ENCODE data around the gene ULK1.

The ULK1 gene

DNA sequence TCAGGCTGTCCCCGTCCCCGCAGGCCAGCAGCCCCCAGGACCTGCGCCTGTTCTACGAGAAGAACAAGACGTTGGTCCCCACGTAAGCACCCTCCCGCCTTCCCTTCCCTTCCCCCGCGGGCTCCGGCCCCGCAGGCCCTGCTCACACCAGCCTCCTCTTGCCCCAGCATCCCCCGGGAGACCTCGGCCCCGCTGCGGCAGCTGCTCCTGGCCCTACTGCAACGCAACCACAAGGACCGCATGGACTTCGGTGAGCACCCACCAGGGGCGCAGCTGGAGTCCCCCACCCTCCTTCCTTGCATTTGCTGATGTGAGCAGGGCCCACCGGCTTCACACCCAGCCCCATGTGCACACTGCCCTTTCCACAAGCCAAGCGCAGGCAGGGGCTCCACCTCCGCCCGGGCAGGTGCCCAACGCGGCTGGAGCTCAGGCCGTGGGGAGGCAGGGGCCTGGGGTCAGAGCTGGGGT, 15.4 kb downstream of the ULK1 start:
- DNase-seq, result no peak

DNA sequence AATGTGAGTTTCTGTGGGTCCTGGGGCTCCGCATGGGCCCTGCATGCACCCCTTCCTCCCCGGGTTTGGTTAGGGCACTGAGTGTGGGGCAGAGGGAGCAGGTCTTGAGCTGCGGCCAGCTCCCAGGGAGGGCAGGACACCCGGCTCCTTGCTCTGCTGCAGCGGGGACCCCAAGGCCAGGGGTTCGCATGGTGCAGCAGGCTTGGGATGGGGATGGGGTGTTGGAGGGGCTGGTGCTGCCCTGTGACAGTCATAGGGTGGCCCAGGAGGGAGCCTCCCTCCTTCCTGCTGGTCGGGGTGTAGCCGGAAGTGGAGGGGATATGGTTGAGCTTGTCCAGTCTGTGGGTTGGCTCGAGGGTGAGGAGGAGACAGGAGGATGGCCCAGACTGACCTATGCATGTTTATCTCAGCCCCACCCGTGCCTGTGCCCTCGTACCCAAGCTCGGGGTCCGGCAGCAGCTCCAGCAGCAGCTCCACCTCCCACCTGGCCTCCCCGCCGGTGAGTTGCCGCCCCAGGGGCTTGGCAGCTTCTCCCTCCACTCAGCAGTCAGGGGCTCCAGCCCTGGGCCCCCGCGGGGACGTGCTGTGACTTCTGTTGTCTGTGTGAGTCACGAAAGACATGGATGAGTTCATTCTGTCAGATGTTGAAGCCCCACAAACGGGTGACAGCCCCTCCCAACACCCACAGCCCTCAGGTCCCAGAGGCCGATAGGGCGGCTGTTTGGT, 16.0 kb downstream of the ULK1 start:
- DNase-seq, result no peak

DNA sequence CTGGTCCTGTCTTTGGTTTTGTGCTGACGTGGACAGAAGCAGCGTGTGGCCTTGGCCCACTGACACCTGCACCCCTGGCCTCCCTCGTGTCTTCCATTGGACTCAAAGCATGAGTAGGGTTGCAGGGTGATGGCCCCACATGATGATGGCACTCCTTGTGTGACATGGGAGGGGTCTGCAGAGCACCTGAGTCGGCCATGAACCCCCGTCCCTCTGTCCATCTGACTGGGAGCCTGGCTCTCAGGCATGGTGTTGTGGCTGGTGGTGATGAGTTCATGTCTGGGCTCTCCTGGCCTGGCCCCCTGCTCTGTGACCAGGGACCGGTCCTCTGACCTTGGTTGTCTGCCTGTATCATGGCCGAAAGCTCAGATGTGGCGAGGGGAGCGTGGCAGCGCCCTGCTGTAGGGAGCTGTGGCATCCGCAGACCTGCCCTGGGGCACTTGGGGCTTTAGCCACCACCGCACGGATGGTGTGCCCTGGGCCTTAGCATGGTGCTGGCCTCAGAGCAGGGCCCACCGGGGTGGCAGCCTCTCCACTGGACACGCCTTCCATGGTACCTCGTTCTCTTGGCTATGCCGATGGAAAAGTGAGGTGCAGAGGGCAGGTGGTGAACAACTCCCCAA, 16.7 kb downstream of the ULK1 start:
- no peak for DNase-seq

DNA sequence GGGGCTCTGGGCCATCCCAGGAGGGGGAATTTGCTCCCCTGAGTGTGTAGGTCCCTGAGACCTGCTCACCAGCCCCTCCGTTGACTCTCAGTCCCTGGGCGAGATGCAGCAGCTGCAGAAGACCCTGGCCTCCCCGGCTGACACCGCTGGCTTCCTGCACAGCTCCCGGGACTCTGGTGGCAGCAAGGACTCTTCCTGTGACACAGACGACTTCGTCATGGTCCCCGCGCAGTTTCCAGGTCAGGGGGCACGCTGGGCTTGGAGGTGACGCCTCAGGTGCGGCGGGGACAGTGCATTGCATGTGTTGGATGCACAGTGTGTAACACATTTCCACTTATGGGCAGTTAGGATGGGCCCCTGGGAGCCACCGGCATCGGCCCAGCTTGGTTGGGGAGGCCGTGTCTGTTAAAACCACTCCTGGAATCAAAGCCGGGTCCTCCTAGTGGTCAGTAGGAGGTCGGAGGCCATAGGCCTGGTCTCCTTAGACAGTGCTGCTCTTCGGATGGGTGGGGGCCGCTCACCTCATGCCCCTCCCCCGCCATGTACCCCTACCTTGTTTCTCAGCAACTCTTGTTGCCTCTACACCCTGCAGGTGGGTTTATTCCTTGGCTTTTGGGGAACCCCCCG, 17.5 kb downstream of the ULK1 start:
- no peak for DNase-seq

DNA sequence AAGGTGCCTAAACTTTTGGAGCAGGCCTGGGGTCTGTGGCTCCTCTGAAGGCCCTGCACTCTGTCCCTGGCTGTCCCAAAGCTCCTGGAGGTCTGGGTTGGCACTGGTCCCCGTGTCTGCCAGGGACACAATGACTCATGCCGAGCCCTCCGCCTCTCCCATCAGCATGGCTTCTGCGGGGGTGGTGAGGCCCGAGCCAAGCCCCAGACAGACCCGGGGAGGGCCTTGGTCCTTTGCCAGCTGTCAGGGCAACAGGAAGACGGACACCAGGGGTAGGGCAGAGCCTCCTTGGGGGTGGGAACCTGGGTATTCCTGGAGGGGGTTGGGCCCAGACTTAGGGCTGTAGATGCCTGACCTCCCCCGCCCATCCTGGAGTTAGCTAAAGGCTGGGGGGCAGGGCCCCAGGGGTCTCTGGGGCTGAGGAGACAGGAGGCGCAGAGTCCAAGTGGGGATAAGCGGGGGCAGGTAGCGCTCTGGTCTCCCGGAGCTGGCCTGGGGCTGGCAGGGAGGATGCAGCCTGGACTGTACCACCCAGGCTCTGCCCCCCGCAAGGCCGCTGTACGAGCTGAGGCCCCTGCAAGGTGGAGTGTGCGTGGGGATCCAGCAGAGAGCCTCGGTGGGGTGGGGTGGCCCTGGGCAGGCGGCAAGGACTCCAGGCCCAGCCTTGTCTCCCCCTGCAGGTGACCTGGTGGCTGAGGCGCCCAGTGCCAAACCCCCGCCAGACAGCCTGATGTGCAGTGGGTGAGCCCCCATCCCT, 18.3 kb downstream of the ULK1 start:
- DNase-seq, result no peak

DNA sequence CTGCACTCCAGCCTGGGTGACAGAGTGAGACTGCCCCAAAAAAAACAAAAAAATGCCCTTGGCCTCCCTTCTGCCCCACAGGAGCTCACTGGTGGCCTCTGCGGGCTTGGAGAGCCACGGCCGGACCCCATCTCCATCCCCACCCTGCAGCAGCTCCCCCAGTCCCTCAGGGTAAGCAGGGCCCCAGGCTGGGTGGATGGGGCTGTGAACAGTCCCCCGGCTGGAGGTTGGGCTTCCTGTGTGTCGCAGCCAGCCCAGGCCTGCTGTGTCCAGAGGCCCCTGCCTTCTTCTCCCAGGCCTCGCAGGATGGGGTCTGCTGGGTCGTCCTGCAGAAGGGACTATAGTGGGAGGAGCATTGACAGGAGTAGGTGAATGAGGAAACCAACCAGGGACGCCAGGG, 19.2 kb downstream of the ULK1 start:
- DNase-seq, result no peak

DNA sequence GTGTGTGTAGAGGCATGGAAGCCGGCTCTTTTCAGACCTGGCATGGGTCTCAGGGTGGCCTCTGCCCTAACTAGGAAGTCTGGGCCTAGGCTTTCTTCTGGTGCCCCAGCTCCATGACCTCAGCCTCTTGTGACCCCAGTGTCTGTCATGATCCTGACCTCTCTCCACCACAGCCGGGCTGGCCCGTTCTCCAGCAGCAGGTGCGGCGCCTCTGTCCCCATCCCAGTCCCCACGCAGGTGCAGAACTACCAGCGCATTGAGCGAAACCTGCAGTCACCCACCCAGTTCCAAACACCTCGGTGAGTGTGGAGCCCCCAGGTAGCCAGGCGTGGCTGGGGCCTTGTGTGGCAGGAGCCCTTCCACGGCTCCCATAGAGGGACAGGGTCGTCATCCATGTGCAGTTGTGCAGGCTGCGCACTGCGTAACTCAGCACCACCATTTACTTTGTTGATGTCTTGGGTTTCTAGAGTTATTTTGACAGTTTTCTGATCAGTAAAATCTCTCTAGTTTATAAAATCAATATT, 19.8 kb downstream of the ULK1 start:
- DNase-seq, result no peak

DNA sequence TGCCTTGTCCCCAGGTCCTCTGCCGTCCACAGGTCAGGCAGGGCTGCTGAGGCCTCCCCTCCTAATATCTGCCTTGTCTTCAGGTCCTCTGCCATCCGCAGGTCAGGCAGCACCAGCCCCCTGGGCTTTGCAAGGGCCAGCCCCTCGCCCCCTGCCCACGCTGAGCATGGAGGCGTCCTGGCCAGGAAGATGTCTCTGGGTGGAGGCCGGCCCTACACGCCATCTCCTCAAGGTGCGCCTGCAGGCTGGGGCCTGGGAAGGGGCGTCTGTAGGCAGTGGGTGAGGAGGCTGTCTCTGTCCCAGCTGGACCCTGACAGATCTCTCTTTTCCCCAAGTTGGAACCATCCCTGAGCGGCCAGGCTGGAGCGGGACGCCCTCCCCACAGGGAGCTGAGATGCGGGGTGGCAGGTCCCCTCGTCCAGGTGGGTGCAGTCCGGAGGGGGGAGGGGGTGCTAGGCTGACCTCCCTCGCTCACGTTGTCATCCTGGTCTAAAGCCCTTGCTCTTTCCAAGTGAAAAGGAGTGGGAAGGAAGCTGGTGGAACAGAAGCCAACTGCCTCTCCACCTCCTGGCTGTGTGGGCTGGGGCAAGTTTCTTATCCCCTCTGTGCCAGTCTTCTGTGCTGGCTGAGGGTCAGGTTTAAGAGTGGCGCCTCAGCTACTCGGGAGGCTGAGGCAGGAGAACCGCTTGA, 20.7 kb downstream of the ULK1 start:
- no peak for DNase-seq

DNA sequence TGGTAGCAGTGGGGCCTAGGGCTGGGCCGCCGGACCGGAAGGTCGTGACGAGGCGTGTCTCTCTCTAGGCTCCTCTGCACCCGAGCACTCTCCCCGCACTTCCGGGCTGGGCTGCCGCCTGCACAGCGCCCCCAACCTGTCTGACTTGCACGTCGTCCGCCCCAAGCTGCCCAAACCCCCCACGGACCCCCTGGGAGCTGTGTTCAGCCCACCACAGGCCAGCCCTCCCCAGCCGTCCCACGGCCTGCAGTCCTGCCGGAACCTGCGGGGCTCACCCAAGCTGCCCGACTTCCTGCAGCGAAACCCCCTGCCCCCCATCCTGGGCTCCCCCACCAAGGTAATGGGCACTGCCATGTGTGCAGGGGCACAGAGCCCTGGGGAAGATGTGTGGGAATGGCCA, 21.4 kb downstream of the ULK1 start:
- no peak for DNase-seq

DNA sequence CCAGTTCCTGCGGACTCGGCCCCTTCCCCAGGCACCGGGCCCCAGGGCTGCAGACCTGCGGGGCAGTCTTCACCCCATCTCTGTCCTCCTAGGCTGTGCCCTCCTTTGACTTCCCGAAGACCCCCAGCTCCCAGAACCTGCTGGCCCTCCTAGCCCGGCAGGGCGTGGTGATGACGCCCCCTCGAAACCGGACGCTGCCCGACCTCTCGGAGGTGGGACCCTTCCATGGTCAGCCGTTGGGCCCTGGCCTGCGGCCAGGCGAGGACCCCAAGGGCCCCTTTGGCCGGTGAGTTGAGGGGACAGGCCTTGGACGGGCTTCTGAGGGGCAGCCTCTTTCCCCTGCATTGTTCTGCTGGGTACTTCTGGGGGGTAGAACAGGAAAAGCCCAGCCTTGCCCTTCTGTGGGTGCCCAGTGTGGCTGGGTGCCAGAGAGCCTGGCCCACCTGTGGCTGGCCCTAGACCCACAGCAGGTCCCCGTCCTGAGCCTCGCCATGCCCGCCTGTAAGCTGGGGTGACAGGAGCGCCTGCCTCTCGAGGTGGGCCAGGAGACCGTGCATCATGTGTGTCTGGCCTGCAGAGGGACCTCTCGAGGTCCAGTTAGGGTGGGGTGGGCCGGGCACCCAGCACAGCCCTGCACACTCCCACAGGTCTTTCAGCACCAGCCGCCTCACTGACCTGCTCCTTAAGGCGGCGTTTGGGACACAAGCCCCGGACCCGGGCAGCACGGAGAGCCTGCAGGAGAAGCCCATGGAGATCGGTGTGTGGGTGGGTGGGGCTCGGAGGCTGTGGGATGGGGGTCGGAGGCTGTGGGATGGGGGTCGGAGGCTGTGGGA, 22.1 kb downstream of the ULK1 start:
- DNase-seq, result no peak

DNA sequence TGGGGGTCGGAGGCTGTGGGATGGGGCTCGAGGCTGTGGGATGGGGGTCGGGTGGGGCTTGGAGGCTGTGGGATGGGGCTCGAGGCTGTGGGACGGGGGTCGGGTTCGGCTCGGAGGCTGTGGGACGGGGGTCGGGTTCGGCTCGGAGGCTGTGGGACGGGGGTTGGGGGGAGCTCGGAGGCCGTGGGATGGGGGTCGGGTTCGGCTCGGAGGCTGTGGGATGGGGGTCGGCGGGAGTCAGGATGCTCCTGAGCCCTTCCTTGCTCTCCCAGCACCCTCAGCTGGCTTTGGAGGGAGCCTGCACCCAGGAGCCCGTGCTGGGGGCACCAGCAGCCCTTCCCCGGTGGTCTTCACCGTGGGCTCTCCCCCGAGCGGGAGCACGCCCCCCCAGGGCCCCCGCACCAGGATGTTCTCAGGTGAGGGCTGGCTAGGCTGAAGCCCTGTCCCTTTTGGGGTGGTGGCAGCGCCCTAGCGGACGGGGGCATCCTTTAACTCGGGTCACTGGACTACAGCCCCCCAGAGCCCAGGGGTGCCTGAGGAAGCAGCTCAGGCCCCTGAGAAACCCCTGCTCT, 22.8 kb downstream of the ULK1 start:
- DNase-seq, result no peak

DNA sequence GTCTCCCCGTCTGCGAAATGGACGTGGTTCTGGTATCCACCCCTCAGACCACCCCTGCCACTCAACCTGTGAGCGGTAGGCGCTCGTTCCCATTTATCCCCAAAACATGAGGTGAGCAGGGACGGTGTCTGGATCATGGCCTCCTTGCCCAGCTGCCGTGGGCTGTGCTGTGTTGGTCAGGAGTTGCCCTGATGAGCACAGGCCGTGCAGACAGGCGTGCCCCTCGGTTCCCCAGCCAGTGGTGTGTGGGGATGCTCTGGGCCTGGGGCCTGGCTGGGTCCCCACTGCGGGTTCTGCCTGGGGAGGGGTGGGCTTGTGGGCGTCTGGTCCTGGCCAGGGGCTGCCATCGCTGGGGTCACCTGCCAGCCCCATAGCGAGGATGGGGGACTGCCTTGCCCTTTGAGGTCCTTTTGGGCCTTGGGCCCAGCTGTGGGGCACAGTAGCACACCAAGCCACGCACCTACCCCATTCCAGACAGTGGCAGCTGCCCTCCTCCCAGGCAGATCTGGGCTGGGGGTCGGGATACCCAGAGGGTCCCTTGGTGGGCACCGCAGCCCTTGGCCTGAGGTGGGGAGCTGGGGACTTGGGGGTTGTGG, 23.4 kb downstream of the ULK1 start:
- DNase-seq, result no peak

DNA sequence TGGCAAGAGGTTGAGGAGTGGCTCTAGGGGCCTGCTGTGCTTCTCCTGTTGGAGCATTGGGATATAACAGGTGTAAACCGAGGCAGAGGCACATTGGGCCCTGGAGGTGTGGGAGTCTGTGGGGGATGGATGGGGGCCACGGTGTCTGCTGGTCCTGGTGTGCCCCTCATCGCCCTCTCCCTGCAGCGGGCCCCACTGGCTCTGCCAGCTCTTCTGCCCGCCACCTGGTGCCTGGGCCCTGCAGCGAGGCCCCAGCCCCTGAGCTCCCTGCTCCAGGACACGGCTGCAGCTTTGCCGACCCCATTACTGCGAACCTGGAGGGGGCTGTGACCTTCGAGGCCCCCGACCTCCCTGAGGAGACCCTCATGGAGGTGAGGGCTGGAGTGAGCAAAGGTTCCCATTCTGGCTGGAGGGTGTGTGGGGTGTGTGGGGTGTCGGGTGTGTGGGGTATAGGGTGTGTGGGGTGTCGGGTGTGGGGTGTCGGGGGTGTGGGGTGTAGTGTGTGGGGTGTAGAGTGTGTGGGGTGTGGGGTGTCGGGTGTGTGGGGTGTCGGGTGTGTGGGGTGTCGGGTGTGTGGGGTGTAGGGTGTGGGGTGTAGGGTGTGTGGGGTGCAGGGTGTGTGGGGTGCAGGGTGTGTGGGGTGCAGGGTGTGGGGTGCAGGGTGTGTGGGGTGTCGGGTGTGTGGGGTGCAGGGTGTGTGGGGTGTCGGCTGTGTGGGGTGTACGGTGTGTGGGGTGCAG, 24.1 kb downstream of the ULK1 start:
- no peak for DNase-seq

DNA sequence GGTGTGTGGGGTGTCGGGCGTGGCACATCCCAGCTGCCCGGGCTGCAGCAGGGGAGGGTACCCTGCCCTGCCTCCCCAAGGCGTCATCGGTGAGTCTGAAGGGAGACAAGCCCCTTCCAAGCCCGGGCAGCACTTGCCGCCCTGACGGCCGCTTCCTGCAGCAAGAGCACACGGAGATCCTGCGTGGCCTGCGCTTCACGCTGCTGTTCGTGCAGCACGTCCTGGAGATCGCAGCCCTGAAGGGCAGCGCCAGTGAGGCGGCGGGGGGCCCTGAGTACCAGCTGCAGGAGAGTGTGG, 24.6 kb downstream of the ULK1 start:
- DNase-seq, result no peak

DNA sequence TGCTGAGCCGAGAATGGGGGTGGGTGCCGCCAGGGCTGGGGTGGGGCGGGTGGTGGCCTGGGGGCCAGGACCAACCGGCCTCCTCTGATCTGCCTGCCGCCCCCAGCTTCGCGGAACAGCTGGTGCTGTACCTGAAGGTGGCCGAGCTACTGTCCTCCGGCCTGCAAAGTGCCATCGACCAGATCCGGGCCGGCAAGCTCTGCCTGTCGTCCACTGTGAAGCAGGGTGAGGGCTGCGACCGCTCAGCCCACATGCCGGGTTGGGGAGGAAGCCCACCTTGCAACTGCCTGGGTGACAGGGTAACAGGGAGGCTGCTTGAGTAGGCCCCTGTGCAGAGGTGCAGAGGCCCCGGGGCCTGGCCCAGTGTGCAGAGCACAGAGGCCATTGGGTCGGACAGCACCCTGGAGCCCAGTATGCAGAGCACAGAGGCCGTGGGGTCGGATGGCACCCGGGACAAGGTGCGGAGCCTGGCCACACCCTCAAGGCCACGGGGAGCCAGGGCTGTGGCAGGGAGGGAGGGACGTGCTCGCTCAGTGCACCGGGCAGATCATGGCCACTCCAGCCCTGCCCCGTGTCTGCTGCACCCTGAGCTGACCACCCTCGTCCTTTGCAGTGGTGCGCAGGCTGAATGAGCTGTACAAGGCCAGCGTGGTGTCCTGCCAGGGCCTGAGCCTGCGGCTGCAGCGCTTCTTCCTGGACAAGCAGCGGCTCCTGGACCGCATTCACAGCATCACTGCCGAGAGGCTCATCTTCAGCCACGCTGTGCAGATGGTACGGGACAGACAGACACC, 25.1 kb downstream of the ULK1 start:
- DNase-seq, result no peak

DNA sequence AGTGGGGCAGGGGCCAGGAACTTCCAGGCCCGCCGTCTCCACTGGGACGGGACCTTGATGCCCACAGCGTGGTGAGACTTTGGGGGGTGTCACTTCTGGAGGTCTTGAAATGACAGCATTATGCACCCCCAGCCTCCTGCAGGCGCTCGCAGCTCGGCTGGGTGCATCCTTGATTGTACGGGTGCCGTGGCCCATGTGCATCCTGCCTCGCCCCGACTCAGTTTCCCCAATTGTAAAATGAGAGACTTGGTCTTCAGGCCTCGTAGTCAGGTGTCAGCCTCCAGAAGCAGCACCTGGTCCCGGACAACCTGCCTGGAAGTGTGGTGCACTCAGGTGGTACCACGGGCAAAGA, 25.7 kb downstream of the ULK1 start:
- no peak for DNase-seq

DNA sequence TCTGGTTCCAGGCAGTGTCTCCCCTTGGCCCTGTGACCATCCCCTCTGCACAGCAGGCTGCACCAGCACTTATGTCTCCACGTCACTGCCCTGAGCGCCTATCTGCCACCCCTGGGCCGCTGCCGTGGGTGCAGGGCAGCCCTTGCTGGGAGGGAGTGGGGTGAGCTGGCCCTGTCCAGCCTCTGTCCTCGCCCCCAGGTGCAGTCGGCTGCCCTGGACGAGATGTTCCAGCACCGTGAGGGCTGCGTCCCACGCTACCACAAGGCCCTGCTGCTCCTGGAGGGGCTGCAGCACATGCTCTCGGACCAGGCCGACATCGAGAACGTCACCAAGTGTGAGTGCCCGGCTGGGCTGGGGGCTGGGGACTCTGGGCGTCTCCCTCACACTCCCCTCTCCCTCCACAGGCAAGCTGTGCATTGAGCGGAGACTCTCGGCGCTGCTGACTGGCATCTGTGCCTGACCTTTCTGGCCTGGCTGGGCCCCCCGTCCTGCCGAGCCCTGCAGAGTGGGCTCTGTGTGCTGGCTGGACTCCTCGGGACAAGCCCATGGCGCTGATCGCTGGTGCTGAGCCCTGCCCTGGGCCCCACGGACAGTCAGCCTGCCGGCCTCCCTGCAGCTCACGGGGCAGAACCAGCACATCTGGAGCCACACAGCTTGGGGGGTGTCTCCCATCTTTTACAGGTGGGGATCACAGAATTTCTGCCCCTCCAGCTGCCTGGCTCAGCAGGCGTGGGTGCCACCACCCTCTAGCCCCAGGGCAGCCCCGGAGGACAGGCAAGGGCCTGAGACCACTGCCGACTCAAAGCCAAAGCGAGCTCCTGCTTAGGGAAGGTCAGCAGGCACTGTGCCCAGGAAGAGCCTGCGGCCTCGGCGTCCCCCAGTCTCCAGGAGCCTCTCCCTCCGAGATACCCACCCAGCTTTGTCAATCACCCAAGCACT, 26.7 kb downstream of the ULK1 start:
- no peak for DNase-seq
